Stimulated activated CD4-positive, alpha-beta T cell treated with anti-CD3 and anti-CD28 coated beads, Interleukin-2, amount 100 ng/mL, for 24 hours (primary cell): Measurements from ENCODE around the gene ENTHD1.
"Not testable (repeated sequence)": the region's sequence is repeated elsewhere in the genome, so short reads cannot be mapped to it uniquely, and the experiment has no call there.

Experiments used
- DNase-seq, 2 donors: peaks; one replicate each; pipeline ENCODE4 v3.0.0-alpha.2; 2020

Gene ENTHD1

DNA sequence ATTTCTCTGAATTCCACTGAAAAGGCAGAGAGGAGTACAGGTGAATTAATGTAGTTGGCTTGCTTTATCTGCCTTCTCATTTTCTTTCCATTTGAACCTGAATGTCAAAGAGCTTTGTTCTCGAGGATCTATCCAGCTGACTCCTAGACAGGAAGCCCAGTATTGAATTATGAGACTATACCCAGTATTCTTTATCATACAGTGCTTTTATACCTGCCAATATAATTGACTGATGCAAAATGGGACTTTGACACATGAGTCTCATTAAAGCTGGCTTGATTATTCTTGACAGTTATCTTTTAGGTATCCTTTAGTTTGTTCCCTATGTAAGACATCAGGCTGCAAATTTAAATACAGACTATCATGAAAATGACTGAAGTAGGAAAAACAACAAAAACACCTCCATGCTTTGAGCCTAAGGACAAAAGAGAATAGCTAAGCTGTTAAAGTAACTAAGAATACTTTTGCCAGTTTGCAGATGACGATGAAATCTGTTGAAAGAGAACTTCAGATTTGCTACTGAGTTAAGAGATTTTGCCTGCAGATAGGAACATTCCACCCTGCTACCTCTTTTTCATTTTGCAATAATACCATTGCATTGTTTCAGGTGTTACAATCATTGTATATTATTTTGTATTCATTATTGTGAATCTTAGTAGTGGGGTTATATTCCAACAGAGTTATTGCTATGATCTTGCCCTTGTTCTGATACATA, 117.1 kb downstream of the ENTHD1 start:
- no peak for DNase-seq

DNA sequence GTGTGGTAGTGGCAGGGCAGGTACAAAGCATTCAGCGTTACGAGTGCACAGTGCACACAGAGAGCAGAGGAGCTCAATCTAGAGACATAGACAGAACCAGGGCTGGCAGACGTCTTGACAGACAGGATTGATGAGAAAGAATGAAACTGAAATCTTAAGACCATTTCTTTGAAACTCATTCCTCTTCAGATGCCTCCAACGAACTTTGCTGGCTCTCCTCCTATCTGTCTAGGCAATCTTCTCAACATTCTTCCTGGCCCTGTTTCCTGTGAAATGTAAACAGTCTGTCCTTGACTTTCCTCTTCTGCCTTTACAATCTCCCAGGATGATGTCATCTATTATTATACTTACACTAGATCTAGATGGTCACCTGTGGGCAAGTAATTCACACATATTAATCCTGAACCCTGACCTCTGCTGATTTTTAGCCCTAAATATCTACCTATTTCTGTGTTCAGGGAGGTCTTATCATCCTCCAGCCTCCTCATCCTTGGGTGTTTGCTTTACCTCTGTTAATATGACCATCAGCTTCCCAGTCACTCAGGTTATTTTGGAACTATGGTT, 119.5 kb downstream of the ENTHD1 start:
- DNase-seq, result peak; percentile 20 to 29

DNA sequence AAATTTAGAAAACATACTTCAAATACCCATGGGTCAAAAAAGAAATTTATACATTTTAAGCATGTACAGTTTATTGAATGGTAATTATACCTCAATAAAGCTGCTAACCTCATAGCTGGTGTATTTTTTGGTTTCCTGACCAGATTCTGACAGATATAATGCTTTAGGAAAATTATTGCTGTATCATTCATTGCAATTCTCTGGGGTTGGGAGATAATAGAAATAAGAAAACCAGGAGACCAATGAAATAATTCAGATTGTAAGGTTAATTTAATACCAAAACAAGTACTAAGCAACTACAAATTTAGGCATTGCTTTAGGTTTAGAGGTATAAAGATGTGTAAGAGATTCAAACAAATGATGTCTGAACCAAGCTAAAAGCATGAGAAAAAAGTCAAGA, 120.1 kb downstream of the ENTHD1 start:
- DNase-seq, result no peak

DNA sequence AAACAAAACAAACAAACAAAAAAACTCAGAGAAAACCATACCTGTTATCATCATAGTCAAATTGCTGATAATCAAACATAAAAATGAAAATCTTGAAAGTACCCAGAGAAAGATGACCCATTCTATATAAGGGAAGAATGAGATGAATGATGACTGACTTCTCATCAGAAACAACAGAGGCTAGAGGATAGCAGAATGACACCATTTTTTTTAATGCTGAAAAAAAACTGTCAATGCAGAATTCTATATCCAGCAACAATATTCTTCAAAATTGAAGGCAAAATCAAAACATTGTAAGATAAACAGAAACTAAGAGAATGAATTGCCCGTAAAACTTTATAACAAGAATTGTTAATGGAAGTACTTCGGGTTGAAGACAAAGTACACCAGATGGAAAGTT, 122.1 kb downstream of the ENTHD1 start:
- no peak for DNase-seq

DNA sequence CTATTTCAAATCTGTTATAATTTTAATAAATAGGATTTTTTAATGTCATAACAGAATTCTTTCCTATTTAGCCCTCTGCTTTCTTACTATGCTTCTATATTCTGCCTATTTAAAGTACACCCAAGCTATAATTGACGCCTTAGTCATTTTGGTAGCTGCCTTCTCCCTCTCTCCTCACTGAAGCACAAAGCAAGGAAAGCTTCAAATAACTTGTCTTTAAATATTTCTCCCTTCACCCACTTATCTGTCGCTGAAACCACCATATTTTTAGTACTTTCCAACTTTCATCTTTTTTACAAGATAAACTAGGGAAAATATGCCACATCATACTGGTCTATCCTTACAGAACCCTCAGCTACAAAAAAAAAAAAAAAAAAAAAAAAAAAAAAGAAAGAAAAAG, 127.9 kb downstream of the ENTHD1 start:
- no peak for DNase-seq

DNA sequence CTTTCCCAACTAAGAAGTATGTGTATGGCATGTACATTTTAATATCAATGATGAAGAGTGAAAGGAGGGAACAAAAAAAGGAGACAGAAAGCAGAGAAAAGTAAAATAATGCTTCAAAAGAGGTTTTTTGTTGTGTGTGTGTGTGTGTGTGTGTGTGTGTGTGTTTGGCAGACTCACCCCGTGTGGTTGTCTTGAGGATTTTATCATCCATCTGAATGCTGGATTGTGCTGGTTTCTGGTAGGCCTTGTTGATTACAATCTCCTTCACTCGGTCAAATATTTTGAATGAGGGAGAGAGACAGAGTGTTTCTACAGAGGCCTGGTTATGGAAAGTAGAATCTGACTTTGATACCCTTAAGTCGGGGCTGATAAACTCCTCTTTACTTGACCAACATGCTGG, 128.5 kb downstream of the ENTHD1 start:
- no peak for DNase-seq

DNA sequence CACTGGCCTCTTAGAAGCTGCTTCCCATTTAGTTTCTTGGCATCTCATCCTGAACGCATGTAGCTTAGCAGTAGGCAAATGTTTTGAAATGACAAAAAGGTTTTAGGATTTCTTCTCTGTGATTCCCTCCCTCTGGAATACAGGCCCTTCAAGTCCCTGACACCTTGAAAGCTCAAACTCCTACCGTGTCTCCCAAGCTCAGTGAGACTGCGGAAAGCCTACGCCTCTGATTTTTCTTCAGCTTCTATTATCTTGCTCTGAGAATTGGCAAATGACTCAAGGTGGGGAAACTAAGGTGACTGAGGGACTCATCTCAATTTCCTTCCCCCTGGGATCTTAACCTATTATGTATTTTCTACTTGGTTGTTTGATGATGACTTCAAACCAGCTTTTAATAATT, 130.3 kb downstream of the ENTHD1 start:
- DNase-seq, result no peak

DNA sequence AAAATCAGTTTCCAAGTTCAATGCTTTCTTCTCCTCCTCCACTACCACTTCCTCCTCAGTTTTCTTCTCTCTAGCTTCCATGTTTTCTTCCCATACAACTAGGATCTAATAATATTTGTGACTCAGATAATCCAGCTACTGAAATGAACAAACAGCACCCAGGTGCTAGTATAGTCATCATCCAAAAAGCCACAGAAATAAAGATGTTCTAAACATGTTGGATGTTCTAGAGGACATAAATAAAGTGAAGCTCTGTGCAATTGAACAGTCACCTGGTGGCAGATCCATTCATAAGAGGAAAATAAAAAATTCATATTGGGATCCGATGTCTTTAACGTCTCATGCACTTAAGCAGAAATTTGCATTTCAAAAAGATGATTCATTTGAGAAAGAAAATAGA, 142.8 kb downstream of the ENTHD1 start:
- DNase-seq, result no peak

DNA sequence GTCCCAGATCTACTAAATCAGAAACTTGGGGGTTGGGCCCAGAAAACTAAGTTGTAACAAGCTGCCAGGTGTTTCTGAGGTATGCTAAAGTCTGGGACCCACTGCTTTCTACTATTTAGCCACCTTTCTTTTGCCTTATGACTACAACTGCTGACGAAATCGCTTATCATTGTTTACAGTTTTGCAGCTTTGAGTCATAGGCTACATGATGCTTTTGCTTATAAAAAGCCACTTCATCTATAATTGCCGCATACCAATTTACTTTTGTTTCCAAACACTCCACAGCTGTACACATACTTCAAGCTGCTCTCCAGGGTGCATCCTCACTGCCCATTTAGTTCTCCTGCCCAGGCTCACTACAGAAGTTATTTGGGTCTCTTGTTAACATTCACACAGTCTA, 144.7 kb downstream of the ENTHD1 start:
- no peak for DNase-seq

DNA sequence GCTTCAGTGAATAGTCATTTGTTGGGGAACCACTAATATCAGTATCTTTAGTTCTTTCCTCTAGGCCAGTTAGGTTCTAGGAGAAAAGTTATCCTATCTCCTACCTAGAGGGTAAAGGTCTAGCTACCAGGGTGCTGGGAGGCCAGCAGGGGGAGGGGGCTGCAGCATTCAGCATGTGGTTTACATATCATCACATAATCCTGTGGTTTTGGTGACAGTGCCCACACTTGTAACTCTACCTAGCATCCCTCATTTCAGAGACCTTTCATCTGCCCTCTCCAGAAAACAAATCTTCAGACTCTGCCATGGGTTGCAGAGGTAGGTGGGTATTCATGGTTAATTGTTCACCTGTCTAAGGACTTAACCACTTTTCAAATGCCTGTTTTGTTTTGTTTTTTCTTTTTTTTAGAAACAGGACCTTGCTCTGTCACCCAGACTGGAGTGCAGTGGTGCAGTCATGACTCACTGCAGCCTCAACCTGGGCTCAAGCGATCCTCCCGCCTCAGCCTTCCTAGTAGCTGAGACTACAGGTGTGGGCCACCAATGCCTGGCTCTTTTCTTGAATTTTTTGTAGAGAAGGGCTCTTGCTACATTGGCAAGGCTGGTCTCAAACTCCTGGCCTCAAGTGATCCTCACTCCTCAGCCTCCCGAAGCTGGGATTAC, 146.8 kb downstream of the ENTHD1 start:
- peak in 1 of 2 donors; percentile 17 for DNase-seq

DNA sequence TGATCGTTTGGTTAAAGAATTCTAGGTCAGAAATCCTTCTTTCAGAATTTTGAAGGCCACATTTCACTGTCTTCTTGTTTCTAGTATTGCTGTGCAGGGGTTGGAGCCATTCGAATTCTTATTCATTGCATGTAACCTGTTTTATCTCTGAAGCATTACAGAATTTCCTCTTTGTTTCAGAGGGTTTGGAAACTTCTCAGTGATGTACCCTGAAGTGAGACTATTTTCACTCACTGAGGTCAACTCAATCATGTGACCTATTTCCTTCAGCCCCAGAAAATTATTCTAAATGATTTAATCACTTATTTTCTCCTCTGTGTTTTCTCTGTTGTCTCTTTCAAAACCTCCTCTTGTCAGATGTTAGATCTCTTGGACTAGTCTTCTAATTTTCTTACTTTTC, 147.8 kb downstream of the ENTHD1 start:
- DNase-seq, result no peak

DNA sequence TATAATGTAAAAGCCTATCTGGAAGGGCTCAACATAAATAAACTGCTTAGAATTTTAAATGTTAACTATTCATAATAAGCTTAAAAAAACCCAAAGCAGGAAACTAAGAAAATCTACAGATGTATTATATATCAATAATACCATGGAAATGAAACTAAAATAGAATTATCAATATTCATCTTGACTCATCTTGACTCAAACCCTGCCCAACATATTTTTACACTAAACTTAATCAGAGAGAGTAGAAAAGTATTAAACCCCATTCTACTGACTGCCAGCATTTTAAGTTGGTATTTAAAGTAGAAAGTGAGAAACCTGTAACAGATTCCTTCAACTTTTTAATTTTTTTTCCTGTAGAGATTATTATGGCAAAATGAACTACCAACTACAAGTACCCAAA, 149.2 kb downstream of the ENTHD1 start:
- no peak for DNase-seq

DNA sequence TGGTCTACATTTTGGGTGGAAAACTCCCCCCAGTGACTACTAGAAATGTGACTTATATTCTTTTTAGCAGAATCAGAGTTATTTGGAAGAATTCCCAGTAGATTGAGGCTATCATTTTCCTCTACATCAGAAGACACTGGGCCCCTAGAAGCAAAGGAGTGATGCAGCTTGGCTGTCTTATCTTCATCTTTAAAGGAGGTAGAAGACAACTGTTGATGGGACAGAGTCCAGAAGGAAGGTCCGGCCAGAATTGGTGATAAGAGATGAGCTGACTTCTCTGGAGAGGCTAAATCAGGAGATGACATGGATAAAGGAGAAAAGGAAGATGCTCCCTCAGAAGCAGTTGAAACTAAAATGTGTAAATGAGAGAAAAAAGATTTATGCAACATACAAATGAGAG, 149.6 kb downstream of the ENTHD1 start:
- DNase-seq, result no peak

DNA sequence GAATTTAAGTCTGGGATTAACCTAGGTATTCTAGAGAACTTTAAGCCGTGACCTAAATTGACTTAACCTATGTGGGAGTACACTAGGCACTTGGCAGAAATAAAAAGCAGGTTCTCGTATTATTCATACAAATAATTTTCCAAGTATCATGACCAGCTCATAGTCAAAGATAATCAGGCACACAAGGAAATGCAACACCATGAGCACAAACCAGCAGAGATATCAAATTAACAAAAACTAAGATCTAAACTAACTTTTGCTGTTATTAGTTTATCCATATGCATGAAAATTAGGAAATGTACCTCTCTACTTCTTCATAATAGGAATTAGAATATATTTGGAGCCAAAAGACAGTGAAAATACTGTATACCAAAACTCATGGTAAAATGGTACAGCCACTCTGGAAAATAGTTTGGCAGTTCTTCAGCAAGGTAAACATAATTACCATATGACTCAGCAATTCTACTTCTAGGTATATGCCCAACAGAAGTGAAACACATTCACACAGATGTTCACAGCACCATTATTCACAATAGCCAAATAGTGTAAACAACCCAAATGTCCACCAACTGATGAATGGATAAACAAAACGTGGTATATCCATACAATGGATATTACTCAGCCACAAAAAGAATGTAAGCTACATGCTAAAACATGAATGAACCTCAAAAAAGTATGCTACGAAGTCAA, 154.1 kb downstream of the ENTHD1 start:
- no peak for DNase-seq

DNA sequence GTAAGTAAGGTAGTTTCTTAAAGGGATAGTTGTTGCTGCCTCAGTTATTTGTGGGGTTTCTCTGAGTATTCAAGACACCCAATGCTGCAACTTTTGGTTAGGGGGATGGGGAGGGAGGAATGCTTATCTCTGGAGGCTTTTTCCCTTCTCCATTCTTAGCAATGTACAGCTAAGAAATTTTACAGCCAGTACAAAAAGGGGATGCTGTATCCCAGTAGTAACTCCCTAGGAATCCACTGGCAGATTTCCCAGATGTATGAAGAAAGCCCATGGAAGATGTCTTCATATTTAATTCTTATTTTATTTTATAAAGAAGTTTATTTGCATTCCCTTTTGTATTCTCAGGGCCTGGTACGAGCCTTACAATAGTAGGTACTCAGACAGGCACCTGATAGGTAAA, 154.8 kb downstream of the ENTHD1 start:
- no peak for DNase-seq

DNA sequence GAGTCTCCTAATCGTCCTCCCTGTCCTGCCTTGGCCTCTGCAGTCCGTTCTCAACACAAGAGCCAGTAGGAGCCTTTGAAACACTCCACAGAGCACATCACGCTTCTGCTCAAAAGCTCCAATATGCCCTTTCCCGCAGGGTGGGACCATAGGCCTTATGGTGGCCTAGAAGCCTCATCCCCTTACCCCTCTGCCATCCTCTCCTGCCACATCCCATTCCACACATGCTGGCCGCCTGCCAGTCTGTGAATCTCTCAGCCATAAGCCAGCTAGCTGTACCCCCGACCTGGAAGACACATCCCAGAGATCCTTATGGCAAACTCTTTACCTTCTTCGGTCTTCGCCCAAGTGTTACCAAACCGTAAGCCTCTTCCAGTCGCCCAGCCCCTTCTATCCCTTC, 157.8 kb downstream of the ENTHD1 start:
- no peak for DNase-seq

DNA sequence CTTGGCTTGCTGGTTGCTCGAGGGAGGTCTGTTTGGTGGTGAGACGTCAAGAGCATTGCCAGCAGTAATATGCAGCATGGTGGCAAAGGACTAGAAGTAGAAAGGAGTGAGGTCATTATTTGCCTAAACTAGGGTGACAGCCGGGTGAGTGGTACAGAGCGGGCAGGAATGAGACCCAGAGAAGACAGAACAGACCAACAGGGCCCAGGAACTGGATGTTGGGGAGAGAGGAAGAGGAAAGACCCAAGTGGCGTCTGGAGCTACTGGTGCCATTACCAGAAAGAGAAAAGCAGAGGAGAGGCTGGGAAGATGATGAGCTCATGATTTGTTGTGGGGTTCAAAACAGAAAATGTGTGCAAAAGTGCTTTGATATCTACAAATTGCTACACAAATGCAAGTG, 158.7 kb downstream of the ENTHD1 start:
- no peak for DNase-seq

DNA sequence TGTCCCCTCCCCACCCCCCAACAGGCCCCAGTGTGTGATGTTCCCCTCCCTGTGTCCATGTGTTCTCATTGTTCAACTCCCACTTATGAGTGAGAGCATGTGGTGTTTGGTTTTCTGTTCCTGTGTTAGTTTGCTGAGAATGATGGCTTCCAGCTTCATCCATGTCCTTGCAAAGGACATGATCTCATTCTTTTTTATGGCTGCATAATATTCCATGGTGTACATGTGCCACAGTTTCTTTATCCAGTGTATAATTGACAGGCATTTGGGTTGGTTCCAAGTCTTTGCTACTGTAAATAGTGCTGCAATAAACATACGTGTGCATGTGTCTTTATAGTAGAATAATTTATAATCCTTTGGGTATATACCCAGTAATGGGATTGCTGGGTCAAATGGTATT, 159.5 kb downstream of the ENTHD1 start:
- DNase-seq, result not testable (repeated sequence)

DNA sequence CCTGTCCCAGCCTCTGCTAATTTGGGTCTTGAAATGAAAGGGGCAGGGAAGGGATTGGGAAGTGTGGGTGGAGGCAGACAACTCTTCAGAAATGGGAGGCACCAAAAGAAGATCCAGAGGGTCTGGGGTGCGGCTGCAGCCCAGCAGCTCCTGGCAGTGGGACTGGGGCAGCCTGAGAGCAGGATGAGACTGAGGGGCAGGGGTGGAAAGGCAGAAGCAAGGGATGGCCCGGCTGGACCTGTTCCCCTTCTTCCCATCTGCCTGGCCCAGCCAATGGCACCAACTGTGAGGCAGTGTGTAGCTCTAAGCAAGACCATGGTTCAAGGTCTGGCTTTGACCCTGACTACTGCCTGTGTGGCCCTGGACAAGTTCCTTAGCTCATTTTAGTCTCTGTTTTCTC, 160.4 kb downstream of the ENTHD1 start:
- no peak for DNase-seq

DNA sequence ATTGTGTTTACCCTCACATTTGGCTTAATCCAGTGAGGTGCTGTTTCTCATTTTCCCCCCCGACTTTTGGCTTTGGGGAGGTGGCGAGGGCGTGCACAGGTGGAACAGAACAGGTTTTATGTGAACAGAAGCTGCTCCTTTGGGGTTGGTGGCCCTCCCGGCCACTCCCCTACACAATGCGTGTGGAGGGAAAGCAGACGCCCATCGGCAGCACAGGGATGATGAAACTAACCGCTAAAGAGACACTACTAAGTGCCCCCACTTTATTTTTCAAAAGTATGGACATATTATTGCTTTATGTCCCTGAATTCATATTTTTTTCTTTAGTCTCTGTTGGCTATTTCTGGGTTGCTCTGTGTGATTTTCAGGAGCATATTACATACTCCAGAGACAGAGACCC, 160.9 kb downstream of the ENTHD1 start:
- no peak for DNase-seq

DNA sequence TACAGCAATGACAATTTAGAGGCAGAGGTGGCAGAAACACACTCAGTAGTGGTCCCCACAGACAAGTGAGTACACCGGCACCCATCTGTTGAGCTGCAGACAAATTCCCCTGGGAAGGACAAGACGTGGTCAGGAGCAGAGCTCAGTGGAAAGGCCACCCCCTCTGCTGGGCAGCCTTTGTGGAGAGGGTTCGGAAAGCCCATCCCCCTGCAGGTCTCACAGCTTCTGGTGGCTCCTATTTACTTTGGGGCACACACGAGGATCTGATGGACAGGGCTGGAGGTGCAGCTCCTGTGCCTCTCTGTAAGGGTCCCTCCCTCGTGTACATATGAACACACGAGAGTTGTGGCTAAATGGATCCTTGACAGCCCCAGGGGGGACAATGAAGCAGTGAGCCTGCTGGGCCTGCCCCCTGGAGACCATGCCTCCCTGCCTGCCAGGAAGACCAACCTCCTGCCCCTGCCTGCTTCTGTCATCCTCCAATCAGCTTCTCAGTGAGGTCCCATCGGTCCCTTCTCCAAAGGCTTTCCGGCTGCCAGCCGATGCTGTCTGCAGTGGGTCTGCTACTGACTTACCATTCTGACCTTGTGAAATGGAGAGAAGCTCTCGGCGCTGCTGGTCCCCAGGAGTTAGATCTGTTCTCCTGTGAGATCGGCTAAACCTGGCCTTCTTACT, 161.5 kb downstream of the ENTHD1 start:
- no peak for DNase-seq

DNA sequence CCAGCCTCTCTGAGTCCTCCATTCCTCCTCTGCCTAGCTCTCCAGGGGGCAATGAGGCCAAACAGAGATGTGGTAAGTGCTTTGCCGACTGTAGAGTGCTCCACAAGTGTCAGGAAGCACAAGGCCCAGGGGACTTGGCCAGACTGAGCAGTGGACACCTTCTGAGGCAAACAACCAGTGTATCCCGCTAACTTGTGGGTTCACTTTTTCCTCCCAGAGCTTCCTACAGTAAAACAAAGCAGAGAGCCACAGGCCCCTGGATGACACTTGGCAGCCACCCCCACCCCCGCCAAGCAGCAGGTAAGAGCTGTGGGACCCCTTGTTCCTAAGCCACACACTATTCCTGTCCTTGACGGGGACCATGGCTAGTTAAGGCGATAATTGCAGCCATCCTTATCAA, 162.1 kb downstream of the ENTHD1 start:
- no peak for DNase-seq

DNA sequence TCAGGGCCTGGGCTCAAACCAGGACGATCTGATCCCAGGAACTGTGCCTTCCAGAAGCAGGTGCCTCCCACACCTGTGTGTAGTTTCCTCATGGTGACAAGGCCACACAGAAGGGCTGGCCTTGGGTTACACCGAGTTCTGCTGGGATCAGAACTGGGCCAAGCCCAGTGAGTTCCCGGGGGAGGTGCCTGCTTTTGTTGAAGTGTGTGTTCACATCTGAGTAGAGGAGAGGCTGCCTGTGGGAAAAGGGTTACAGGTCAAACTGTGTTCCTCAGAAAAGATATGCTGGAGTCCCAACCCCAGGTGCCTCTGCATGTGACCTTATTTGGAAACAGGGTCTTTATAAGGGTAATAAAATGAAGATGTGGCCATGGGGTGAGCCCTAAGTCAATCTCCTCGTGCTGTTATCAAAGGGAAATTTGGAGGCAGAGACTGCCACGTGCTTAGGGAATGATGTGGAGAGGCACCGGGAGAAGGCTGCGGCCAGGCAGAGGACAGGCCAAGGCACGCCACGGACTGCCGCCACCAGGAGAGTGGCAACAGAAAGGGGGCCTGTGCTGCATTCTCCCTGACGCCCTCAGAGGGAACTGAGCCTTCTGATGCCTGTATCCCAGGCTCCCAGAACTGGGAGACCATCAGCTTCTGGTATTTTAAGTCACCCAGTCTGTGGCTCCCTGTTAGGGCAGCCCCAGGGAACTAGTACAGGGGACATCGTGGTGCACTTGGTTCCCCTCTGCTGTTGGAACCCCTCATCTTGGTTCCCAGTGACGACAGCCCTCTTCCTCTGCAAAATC, 164.2 kb downstream of the ENTHD1 start:
- no peak for DNase-seq
